ENCODE data around the gene CACNB3. TPM values are rescaled to one million over a fixed set of nuclear protein-coding genes. Genes with fewer than 3 reads are reported as not detected.

The CACNB3 gene
- total and polyA plus RNA-seq, 9 of the 15 experiments (the other 6 are each of a cell fraction or from before 2014, with no cell fraction given) = 0.24 to 2.0 (median 1.5) TPM

DNA sequence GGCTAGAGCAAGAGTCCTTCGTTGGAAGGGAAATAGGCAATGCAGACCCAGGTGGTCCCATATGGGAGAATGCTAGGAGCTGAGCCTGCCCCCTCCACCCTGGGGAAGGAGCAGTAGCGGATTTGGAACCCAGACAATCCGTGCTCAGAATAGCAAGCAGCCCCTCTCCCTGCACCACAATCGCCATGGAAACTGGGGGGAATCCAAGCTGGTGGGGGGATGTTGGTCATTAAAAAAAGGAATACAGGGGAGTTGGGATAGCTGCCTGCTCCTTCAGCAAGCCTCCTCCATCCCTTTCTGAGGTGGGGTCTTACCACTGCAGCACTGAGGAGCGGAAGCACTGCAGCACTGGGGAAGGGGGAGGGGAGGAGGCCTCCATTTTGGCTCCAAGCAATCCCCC lies 44.5 kb downstream of the CACNB3 start (continued):
- TF ChIP-seq, protein P1, sequence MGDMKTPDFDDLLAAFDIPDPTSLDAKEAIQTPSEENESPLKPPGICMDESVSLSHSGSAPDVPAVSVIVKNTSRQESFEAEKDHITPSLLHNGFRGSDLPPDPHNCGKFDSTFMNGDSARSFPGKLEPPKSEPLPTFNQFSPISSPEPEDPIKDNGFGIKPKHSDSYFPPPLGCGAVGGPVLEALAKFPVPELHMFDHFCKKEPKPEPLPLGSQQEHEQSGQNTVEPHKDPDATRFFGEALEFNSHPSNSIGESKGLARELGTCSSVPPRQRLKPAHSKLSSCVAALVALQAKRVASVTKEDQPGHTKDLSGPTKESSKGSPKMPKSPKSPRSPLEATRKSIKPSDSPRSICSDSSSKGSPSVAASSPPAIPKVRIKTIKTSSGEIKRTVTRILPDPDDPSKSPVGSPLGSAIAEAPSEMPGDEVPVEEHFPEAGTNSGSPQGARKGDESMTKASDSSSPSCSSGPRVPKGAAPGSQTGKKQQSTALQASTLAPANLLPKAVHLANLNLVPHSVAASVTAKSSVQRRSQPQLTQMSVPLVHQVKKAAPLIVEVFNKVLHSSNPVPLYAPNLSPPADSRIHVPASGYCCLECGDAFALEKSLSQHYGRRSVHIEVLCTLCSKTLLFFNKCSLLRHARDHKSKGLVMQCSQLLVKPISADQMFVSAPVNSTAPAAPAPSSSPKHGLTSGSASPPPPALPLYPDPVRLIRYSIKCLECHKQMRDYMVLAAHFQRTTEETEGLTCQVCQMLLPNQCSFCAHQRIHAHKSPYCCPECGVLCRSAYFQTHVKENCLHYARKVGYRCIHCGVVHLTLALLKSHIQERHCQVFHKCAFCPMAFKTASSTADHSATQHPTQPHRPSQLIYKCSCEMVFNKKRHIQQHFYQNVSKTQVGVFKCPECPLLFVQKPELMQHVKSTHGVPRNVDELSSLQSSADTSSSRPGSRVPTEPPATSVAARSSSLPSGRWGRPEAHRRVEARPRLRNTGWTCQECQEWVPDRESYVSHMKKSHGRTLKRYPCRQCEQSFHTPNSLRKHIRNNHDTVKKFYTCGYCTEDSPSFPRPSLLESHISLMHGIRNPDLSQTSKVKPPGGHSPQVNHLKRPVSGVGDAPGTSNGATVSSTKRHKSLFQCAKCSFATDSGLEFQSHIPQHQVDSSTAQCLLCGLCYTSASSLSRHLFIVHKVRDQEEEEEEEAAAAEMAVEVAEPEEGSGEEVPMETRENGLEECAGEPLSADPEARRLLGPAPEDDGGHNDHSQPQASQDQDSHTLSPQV (IDR thresholded peaks at IDR 0.05) = no peak

DNA sequence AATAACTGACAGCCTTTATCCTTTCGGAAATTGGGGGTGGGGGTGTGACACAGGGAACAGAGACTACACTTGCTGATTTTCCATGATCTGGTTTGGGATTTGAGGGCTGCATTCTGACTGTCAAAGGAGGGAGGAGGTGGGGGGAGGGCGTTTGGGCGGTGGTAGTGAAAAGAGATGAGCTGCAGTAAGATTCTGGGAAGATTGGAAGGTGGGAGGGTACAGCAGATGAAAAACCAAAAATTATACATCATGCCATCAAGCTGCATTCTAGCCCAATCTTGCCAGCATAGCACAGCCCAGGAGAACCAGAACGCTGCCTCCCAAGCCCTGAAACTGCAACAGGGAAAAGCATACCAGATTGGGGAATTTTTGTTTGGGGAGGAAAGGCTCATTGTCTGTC lies 45.0 kb downstream of the CACNB3 start:
- Histone ChIP-seq H3K9me3 (replicated peaks; ENCODE audit: control insufficient read depth, insufficient read depth, low read depth, low read length) (no peaks in the 10 kb centered on the region), H3K27me3 (ENCODE audit: control insufficient read depth in 2 of 2, insufficient read depth in 2 of 2, low read length in 2 of 2) (peaks cover 27 to 34% of the 10 kb centered on the region in 2 experiments), H3K9me1 (ENCODE audit: control insufficient read depth, insufficient read depth, low read length) (no peaks in the 10 kb centered on the region), H3K27ac (ENCODE audit: extremely low read depth, low read depth, low read length) (no peak overlapping the region), H3K4me3 (no peak overlapping the region), H3K4me2 (ENCODE audit: insufficient read depth, low read length) (no peak overlapping the region), H3K36me3 (ENCODE audit: control insufficient read depth, insufficient read depth, low read length) (no peaks in the 10 kb centered on the region), H3K9ac (ENCODE audit: insufficient read depth in 1 of 2, low read depth in 2 of 2, low read length in 2 of 2) (no peak overlapping the region), H4K20me1 (replicated peaks; ENCODE audit: control insufficient read depth, insufficient read depth, low read length) (0 out of 2 replicates have a peak, but pooled peaks cover 4% of the 10 kb centered on the region), H3K79me2 (ENCODE audit: control insufficient read depth, insufficient read depth, low read length) (no peaks in the 10 kb centered on the region), H2AFZ (ENCODE audit: low read depth, low read length) (no peak overlapping the region), H3K4me1 (replicated peaks in 1 of 2; ENCODE audit: control insufficient read depth in 2 of 2, insufficient read depth in 2 of 2, low read length in 2 of 2) (peaks cover 7 to 8% of the 10 kb centered on the region in 2 experiments; a peak in 3 of 5 replicates)
- 6% methylated on average over 4 of the region's 4 CpGs for WGBS (ENCODE audit: insufficient coverage, low coverage, missing lambda C conversion rate)
- DNase-seq (ENCODE audit: extremely low read depth in 1 of 4, low spot score in 3 of 4) = no peak
- ChIA-PET POLR2A (interaction anchor here (1.8 kb wide), 1 partner anchor 11 kb away, joined by 7 read pairs; the partner anchor contains the start of gene DDX23), CTCF (ENCODE audit: low intra/inter-chr PET ratio) (no interaction called here)
- intact Hi-C loops (cut with micrococcal nuclease) = no loop called here
- ATAC-seq = no peak
- in situ Hi-C loops (cut with MboI) = no loop called here
- TF ChIP-seq HNRNPL (IDR thresholded peaks at IDR 0.05; ENCODE audit: low read depth, low read length) = no peak
- TF ChIP-seq ZC3H11A (IDR thresholded peaks at IDR 0.05; ENCODE audit: low read depth, low read length) = no peak
- no peak for TF ChIP-seq ZNF830 (CRISPR knock-in tag; IDR thresholded peaks at IDR 0.05)
- TF ChIP-seq ZC3H8 (IDR thresholded peaks at IDR 0.05) = no peak
- TF ChIP-seq, protein P2, sequence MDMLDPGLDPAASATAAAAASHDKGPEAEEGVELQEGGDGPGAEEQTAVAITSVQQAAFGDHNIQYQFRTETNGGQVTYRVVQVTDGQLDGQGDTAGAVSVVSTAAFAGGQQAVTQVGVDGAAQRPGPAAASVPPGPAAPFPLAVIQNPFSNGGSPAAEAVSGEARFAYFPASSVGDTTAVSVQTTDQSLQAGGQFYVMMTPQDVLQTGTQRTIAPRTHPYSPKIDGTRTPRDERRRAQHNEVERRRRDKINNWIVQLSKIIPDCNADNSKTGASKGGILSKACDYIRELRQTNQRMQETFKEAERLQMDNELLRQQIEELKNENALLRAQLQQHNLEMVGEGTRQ (CRISPR knock-in tag; IDR thresholded peaks at IDR 0.05) = no peak
- no peak for TF ChIP-seq GATAD2A (IDR thresholded peaks at IDR 0.05)
- TF ChIP-seq ZKSCAN1 (IDR thresholded peaks at IDR 0.05; ENCODE audit: low read depth, low read length) = no peak
- no peak for TF ChIP-seq CEBPB (tag; IDR thresholded peaks at IDR 0.05)
- TF ChIP-seq DMBX1 (CRISPR knock-in tag; IDR thresholded peaks at IDR 0.05; ENCODE audit: borderline replicate concordance) = no peak
- TF ChIP-seq ZFP30 (CRISPR knock-in tag; IDR thresholded peaks at IDR 0.05; ENCODE audit: borderline replicate concordance) = no peak
- no peak for TF ChIP-seq PTBP1 (IDR thresholded peaks at IDR 0.05; ENCODE audit: low read depth, low read length)
- no peak for TF ChIP-seq HMG20A (CRISPR knock-in tag; conservative IDR thresholded peaks at IDR 0.05)
- FAIRE-seq = no peak
- BruUV-seq (replicated peaks) = no TSS peak
